ENCODE data around the gene ECE2.
A peak's percentile ranks its signal among the peaks of the same experiment; 100 is the strongest.
"Not testable (repeated sequence)": the region's sequence is repeated elsewhere in the genome, so short reads cannot be mapped to it uniquely, and the experiment has no call there.

Gene ECE2

DNA sequence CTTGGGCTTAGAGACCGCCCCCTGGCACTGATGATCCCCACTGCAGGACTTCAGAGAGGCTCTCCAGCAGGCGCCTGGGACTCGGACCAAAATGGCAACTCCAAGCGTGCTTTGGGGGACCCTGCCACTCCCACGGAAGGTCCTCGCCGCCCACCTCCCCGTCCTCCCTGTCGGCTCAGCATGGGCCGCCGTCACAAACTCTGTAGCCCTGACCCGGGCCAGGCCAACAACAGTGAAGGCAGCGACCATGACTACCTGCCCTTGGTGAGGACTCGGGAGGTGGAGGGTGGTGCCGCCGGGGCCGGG is 34.7 kb upstream of the ECE2 start:
- DNase-seq, result no peak

DNA sequence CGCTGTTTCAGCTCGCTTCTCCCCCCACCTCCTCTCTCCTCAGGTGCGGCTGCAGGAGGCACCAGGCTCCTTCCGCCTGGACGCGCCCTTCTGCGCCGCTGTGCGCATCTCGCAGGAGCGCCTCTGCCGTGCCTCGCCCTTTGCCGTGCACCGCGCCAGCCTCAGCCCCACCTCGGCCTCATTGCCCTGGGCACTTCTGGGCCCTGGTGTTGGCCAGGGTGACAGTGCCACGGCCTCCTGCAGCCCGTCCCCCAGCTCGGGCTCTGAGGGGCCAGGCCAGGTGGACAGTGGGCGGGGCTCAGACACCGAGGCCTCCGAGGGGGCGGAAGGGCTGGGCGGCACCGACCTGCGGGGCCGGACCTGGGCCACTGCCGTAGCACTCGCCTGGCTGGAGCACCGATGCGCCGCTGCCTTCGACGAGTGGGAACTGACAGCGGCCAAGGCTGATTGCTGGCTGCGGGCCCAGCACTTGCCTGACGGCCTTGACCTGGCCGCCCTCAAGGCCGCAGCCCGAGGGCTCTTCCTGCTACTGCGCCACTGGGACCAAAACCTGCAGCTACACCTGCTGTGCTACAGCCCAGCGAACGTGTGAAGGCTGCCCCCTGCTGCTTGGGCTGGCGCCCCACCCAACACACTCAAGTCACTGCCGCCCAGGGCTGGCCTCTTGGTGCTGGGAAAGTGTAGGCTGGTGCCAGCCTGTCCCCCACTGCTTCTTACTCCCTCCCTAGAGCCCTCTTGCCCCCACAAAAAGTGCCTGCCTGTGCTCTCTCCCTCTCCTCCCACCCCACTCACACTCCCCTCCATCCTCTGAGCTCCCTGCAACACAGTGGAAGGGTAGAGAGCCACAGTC is 34.1 kb upstream of the ECE2 start:
- peak; percentile 56 for DNase-seq

DNA sequence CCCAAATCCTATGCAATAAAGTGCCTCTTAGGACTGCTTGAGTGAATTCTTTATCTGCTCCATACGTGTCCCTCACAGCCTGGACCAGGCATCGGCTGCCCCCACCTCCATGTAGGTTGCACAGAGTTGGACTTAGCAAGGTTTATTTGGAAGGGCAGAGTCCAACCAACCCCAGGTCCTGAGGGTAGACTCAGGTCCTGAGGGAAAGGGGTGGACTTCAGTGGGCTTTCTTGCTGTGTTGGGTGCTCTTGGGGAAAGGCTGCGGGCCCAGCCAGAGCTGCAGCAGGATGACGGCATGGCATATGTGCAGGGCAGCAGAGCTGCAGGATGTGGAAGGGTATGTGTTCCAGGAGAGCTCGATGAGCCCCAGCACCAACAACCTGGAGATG is 33.5 kb upstream of the ECE2 start:
- DNase-seq, result no peak

DNA sequence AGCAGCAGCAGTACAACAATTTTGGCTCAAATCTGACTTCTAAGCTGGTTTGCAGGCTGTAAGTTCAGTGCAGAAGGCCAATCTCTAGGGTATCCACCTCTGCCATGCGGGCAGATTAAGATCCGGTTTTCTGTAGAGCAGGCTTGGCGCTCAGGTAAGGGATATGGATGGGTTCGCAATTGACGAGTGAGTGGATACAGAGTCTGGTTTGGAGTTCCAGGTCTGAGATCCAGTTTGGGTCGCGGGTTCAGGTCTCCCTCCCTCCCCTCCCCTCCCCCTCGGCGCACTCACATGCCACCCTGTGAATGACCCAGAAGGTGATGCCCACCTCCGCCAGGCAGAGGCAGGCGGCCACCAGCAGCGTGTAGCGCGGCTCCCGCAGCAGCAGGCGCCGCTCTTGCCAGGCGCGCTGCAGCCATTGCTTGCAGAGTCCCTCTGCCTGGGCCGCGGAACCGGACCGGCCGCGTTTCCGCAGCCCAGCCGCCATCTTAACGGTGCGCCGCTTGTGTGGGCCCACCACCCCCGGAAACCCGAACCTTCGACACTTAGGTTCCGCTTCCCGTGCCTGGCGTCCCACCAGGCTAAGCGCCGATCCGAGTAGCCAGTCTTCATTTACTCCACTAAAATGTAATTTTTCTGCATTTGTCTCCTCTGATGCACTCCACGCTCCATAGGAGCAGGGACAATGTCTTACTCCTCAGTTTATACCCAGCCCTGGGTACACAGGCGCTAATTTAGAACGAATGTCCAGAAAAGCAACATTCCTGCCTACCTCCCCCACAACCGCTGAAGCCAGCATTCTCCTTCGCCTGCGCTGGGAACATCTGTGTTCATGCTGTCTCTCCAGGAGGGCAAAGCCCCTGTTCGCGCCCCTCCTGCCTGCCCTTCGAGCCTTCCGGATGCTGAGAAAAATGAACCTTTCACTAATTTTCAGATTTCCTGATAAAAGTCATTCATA is 27.1 kb upstream of the ECE2 start, which contains the start of gene ALG3:
ALG3 (minus strand) TSS at position 509 of the 958 bp plus-strand sequence; CDS start at position 487, 22 bp downstream.
- peak; percentile 95 for DNase-seq

DNA sequence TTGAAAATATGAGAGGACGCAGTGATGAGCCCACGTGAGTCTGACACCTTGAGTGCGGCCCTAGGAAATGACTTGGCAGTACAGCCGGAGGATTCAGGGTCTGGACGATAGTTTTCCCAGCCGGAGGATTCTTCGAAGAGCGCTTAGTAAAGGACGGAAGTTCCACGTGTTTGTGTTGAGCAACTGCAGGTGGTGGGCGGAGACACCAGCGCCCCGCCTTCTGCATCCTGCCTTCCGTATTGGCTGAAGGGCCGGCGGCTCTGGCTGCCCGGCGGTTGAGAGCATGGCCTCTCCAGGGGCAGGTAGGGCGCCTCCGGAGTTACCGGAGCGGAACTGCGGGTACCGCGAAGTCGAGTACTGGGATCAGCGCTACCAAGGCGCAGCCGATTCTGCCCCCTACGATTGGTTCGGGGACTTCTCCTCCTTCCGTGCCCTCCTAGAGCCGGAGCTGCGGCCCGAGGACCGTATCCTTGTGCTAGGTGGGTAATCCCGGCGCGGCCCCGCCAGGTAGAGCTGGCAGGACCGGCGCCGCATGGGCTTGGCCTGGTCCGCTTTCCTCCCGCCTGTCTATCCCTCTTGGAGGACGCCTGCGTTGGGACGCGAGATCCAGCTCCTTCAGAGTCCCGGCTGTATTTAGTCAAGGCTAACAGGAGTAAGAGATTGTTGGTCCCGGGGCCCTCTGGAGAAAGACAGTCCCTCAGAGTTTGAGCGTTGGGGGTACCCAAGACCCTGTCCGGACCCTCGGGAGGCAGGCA is 26.2 kb upstream of the ECE2 start, which contains the start of gene EEF1AKMT4:
EEF1AKMT4 (plus strand) TSS at position 261 of the 755 bp plus-strand sequence; CDS start at position 284, 23 bp downstream.
- peak; percentile 100 for DNase-seq

DNA sequence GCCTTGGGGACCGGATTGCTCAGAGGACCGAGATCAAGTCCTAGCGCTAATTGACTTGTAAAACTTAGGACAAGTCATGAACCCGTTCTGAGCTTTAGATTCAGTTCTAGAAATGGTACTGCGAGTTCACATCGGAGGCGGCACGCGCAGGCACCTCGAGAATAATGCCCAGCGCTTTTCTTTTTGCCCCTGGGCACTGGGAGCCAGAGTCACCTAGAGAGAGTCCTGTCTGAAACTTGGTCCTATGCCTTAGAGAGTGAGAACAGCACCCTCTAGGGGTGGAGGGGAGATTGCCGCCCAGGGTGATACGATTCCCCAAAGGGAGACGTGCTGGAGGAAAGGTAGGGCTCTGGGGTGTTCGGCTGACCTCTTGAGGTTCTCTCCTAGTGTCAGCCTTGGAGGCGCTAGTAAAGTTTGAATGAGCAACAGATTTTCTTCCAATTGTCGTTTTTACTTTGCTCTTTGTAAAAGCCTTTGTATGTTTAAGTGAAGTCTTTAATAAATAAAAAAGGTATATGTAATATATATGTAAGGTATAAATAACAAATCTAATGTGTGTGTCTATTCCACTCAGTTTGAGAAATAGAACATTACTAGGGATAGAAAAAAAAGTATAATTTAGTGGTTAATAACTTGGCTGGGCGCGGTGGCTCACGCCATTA is 25.5 kb upstream of the ECE2 start:
- peak; percentile 95 for DNase-seq

DNA sequence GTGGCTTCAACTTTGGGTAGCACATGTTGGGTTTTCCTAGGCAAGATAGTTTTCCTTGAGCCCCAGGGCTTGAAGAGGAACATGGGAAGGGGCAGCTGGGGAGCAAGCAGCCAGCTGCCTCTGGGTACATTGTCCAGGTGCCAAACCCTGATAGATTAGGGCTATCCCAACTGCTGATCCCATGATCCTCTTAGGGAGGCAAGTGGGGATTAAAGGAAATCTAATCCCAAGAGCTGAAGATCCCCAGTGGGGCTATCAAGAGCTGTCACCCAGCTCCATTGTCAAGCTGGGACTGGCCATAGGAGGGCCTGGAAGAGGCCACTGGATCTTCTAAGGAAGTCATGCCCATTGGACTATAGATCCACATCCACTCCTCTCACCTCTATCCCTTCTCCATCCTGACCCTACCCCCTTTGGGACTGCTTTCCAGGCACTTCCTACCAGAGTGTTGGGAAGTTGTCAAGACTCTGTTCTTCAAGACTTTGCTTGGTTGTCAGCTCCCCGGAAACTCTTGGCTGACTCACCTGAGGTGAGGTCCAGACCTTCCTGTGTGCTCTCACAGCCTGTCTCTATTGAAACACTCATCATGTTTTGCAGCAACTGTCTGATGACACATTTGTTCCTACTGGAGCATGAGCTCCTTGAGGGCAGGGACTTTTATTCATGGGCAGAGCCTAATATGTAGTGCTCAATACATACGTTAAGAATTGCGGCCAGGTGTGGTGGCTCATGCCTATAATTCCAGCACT is 20.4 kb upstream of the ECE2 start:
- no peak for DNase-seq

DNA sequence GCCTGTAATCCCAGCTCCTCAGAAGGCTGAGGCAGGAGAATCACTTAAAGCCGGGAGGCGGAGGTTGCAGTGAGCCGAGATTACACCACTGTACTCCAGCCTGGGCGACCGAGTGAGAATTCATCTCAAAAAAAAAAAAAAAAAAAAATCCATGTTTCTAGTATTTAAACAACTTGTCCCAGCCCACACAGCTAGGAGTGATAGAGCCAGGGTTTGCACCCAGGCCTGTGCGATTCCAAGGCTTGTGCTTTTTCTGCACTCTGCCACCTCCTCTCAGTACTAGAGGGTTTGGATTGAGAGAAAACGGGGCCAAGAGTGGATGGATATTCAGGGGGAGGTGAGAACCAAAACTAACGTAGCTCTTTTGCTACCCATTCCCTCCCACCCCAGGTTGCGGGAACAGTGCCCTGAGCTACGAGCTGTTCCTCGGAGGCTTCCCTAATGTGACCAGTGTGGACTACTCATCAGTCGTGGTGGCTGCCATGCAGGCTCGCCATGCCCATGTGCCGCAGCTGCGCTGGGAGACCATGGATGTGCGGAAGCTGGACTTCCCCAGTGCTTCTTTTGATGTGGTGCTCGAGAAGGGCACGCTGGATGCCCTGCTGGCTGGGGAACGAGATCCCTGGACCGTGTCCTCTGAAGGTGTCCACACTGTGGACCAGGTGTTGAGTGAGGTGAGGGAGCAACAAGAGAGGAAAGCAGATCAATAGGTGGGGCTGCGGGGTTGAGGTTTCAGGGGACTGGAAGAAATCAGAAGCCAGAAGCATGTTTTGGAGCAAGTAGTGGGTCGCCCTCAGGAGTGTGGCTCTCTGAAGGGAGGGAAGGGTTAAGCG is 18.5 kb upstream of the ECE2 start:
- DNase-seq, result no peak

DNA sequence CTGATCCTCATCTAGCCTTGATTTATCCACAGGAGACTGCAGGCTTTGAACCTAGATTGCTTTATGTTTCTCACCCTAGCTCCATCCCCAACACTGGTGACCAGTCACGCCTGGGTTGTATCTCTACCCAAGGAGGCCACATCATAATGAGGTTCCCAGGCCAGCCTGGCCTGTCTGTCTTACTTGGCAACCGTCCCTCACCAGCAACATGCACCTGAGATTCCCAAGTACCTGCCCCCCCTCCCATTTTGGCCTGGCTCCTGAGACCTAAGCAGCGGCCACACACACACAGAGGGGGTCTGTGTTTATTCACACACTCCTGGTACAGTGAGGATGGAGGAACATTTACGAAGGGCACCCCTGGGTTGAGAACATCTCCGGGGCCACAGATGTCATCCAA is 16.9 kb upstream of the ECE2 start:
- no peak for DNase-seq

DNA sequence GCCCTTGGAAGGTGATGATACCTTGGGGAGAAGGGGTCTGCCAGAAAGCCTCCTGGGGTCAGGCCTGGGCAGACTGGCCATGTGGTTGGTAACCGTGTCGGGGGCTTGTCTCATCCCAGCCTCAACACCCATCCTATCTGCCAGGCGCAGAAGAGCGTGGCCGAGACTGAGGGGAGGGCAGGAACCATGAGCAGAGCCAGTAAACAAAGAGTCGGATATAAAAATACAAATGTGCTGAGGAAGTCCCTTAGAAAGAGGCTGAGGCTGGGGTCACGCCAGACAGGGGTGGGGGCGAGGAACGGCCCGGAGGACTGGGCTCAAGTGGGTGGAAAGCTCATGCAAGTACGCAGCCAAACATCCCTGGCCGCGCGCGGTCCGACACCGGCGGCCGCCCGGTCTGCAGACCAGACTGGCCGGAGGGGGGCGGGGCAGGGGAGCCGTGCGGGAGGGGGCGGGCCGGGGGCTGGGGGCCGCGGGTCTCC is 16.4 kb upstream of the ECE2 start:
- no peak for DNase-seq

DNA sequence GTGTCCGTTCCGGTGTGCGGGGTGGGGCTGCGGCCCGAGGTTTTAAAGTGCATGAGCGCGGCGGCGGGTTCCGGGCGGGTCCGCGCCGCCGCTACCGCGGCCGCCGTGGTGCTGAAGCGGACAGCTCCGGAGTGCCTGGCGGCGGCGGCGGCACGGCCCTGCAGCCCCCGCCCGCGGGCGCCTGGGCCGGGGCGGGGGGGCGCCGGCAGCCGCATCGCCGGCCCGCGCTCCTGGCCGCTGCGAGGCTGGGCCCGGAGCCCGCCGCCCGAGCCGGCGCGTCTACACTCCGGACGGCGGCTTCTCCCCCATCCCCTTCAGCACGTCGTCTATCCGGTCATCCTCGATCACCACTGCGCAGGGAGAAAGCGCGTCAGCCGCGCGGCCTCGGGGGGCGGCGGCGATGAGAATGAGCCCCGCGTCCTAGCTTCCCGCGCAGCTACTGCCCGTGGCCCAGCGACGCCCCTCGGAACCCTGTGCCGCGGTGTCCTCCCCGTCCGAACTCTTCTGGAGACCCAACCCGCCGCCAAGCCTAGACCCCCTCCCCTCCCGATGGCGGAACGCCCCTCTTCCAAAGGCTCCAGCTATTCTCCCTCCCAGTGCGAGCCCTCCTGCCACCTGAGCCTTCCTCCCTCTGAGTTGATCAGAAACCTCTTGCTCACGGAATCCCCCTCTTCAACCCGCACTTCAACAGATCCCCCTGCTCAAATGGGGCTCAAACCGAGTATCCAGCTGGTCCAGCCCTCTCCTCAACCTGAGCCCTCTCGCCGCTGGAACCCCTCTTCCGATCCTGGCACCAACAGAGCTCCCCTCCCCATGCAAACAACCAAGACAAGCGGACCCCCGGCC is 15.7 kb upstream of the ECE2 start:
- peak; percentile 34 for DNase-seq

DNA sequence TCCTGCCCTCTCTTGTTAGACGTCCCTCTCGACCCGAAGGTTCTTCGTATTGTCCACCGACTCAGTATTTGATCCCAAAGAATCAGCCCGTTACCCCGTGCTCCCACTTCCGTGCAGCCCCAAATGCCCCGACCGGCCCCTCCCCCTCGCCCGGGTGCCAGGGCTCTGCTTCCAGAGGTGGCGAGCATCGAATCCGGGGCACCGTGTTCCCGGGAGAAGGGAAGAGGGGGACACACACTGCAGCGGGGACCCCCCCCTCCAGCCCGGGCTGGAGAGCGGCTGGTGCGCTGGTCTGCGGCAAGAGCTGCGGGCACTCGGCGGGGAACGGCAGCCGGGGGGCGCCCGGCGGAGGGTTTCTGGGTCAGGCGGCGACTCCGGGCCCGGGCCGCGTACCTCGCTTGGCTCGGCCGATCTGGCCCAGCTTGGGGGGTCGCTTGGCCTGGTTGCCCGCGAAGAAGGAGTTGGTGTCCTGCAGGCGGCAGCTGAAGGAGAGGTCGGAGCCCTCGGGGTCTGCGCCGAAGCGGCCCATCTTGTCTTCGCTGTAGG is 15.0 kb upstream of the ECE2 start:
- peak; percentile 33 for DNase-seq

DNA sequence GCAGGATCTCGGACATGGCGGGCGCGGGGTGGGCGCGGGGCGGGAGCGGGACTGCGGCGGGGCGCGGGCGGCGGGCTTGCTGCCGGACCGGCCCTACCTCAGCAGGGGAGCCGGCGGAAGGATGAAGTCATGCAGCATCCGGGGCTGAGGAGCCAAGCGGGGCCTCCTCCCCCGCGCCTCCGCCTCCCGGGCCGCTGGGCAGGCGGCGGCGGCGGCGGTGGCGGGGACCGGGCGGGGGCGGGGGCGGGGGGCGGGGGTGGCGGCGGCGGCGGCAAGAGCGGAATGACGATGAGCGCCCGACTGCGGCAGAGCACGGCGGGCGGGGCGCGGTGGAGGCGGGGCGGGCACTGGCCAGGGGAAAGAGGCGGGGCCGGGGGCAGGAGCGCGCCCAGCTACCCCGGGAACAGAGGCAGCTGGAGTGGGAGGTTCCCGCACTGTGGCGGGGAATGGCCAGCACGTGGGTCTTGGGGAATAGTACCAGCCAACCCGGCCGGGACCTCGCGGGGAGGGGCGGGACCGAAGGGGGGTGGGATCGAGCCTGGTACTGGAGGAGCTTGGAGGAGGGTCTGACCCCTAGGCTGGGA is 14.5 kb upstream of the ECE2 start, which contains the start of gene CAMK2N2:
CAMK2N2 (minus strand) TSS at position 284 of the 584 bp plus-strand sequence; CDS start at position 16, 268 bp downstream.
- DNase-seq, result peak; percentile 99

DNA sequence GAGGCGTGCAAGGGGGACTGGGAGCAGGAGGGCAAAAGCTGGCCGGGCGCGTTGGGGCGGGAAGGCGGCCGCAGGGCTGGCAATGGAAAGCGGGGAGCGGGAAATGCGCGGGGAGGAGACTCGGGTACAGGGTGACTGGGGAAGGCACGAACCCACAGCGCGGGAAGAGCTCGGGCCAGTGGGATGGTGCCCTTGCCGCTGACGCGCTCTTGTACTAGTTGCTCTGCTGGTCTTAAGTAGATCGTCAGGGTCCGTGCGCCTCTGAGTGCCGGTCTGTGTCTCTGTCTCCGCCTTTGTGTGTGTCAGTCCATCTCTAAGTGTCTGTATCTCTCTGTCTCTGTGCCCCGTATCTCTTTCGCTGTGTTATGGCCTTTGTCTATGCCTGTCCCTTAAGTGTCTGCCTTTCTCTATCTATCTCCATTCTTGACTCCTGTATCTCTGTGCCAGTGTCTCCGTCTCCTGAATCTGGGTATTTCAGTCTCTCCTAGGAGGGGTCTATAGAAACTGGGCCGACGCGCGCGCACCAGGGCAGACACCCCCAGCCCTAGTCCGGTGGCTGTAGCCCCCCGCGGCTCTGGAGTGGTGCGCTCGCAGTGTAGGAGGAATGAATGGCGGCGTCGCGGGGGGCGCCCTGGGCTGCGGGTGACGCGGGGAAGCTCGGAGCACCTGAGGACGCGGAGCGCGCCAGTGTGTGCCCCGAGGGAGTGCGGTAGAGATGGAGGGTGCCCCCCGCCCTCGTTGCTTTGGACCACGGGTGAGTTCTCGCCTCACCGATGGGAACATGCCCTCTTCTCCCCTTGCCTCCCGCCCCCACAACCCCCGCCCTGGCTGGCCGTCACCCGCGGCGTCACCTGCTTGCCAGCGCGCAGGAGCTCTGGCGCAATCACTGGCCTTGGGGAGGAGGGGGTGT is 13.7 kb upstream of the ECE2 start:
- DNase-seq, result peak; percentile 85

DNA sequence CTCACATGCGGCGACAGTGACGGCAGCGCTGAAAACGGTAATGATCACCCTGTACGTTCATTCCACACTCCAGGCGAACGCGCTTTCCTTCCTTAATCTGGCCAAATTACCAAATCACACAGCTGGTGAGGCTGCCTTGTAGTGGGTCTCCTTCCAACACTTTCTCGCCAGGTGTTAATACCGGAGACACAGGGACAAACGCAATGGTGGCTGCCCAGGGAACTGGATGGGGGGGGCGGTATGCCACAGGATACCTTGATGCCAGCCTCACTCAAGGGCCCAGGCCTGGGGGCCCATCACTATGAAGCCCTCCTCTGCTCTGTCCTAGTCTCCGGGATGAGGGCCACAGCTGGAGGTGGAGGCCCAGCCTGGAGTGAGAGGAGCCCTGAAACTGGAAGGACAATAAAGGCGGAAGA is 13.1 kb upstream of the ECE2 start:
- no peak for DNase-seq

DNA sequence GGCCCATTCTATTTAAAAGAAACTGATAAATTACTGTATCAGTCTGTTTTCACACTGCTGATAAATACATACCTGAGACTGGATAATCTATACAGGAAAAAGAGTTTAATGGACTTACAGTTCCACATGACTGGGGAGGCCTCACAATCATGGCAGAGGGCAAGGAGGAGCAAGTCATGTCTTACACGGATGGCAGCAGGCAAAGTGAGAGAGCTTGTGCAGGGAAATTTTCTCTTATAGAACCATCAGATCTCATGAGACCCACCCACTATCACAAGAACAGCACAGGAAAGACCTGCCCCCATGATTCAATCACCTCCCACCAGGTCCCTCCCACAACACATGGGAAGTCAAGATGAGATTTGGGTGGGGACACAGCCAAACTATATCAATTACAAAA is 8.6 kb upstream of the ECE2 start:
- DNase-seq, result not testable (repeated sequence)

DNA sequence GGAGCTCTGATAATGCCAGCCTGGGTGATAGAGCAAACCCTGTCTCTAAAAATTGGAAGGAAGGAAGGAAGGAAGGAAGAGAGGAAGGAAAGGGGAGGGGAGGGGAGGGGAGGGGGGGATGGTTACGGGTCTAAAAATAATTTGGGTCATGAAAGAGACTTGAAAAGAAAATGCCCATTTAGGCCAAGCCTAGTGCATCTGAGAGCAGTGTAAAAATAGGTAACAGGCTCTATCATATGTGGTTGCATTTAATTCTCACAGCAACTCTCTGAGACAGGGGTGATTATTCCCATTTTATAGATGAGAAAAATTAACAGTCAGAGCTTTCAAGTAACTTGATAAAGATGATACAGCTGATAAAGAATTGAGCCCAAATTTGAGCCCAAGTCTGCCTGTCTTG is 3.6 kb upstream of the ECE2 start:
- DNase-seq, result no peak

DNA sequence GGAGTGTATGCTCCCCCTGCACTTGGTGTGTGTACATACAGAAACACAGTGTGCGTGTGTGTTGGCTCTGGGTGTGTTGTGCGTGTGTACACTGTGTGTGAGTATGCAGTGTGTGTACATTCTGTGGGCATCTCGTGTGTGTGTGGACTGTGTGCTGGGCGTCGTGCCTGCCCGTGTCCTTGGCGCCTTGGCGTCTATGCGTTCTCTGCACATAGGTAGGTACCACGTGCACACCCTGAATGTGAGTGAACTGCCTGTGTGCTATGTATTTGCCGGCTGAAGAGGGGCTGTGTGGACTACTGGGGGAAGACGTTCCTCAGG is 481 bp upstream of the ECE2 start:
- DNase-seq, result no peak
